ENCODE data around the gene NAGPA. TPM values are rescaled to one million over a fixed set of nuclear protein-coding genes. Genes with fewer than 3 reads are reported as not detected.
A peak's percentile ranks its signal among the peaks of the same experiment; 100 is the strongest.

Gene NAGPA
- total RNA-seq, 1 experiment from 2014 or later, result 12.5 TPM

DNA sequence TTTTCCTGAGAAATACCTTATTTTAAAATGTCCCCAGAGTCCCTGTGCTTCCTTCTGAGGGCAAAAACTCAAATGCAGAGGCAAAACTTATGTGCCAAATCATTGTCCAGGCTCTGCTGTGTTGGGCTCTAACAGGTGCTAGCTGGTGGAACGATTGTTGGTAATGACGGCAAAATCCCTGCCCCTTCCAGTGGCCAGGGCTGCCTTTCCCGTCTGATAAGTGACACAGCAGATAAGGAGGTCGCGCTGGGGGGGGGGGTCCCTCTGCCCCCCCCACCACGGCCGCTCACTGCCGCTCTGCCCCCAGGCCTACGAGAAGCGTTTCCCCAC, 46.5 kb downstream of the NAGPA start (continued):
- TF ChIP-seq, protein P1, sequence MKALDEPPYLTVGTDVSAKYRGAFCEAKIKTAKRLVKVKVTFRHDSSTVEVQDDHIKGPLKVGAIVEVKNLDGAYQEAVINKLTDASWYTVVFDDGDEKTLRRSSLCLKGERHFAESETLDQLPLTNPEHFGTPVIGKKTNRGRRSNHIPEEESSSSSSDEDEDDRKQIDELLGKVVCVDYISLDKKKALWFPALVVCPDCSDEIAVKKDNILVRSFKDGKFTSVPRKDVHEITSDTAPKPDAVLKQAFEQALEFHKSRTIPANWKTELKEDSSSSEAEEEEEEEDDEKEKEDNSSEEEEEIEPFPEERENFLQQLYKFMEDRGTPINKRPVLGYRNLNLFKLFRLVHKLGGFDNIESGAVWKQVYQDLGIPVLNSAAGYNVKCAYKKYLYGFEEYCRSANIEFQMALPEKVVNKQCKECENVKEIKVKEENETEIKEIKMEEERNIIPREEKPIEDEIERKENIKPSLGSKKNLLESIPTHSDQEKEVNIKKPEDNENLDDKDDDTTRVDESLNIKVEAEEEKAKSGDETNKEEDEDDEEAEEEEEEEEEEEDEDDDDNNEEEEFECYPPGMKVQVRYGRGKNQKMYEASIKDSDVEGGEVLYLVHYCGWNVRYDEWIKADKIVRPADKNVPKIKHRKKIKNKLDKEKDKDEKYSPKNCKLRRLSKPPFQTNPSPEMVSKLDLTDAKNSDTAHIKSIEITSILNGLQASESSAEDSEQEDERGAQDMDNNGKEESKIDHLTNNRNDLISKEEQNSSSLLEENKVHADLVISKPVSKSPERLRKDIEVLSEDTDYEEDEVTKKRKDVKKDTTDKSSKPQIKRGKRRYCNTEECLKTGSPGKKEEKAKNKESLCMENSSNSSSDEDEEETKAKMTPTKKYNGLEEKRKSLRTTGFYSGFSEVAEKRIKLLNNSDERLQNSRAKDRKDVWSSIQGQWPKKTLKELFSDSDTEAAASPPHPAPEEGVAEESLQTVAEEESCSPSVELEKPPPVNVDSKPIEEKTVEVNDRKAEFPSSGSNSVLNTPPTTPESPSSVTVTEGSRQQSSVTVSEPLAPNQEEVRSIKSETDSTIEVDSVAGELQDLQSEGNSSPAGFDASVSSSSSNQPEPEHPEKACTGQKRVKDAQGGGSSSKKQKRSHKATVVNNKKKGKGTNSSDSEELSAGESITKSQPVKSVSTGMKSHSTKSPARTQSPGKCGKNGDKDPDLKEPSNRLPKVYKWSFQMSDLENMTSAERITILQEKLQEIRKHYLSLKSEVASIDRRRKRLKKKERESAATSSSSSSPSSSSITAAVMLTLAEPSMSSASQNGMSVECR (CRISPR knock-in tag; IDR thresholded peaks at IDR 0.05; ENCODE audit: borderline replicate concordance), result 0 out of 2 replicates have a peak, but pooled peaks have one; percentile 47
- TF ChIP-seq SOX15 (CRISPR knock-in tag; IDR thresholded peaks at IDR 0.05), result no peak
- TF ChIP-seq, protein P2, sequence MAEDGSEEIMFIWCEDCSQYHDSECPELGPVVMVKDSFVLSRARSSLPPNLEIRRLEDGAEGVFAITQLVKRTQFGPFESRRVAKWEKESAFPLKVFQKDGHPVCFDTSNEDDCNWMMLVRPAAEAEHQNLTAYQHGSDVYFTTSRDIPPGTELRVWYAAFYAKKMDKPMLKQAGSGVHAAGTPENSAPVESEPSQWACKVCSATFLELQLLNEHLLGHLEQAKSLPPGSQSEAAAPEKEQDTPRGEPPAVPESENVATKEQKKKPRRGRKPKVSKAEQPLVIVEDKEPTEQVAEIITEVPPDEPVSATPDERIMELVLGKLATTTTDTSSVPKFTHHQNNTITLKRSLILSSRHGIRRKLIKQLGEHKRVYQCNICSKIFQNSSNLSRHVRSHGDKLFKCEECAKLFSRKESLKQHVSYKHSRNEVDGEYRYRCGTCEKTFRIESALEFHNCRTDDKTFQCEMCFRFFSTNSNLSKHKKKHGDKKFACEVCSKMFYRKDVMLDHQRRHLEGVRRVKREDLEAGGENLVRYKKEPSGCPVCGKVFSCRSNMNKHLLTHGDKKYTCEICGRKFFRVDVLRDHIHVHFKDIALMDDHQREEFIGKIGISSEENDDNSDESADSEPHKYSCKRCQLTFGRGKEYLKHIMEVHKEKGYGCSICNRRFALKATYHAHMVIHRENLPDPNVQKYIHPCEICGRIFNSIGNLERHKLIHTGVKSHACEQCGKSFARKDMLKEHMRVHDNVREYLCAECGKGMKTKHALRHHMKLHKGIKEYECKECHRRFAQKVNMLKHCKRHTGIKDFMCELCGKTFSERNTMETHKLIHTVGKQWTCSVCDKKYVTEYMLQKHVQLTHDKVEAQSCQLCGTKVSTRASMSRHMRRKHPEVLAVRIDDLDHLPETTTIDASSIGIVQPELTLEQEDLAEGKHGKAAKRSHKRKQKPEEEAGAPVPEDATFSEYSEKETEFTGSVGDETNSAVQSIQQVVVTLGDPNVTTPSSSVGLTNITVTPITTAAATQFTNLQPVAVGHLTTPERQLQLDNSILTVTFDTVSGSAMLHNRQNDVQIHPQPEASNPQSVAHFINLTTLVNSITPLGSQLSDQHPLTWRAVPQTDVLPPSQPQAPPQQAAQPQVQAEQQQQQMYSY (CRISPR knock-in tag; IDR thresholded peaks at IDR 0.05), result no peak
- TF ChIP-seq ATF1 (CRISPR knock-in tag; IDR thresholded peaks at IDR 0.05), result no peak
- no peak for TF ChIP-seq GTF2I (CRISPR knock-in tag; conservative IDR thresholded peaks at IDR 0.05)
- no peak for TF ChIP-seq ZNF232 (CRISPR knock-in tag; IDR thresholded peaks at IDR 0.05)
- no peak for TF ChIP-seq GRHL2 (CRISPR knock-in tag; IDR thresholded peaks at IDR 0.05; ENCODE audit: insufficient replicate concordance, severe bottlenecking)
- TF ChIP-seq RORB (CRISPR knock-in tag; IDR thresholded peaks at IDR 0.05), result no peak
- TF ChIP-seq MYBL2 (CRISPR knock-in tag; IDR thresholded peaks at IDR 0.05), result no peak
- no peak for TF ChIP-seq IRF2 (CRISPR knock-in tag; IDR thresholded peaks at IDR 0.05; ENCODE audit: borderline replicate concordance, low read depth)
- TF ChIP-seq FOXK1 (CRISPR knock-in tag; IDR thresholded peaks at IDR 0.05), result no peak

DNA sequence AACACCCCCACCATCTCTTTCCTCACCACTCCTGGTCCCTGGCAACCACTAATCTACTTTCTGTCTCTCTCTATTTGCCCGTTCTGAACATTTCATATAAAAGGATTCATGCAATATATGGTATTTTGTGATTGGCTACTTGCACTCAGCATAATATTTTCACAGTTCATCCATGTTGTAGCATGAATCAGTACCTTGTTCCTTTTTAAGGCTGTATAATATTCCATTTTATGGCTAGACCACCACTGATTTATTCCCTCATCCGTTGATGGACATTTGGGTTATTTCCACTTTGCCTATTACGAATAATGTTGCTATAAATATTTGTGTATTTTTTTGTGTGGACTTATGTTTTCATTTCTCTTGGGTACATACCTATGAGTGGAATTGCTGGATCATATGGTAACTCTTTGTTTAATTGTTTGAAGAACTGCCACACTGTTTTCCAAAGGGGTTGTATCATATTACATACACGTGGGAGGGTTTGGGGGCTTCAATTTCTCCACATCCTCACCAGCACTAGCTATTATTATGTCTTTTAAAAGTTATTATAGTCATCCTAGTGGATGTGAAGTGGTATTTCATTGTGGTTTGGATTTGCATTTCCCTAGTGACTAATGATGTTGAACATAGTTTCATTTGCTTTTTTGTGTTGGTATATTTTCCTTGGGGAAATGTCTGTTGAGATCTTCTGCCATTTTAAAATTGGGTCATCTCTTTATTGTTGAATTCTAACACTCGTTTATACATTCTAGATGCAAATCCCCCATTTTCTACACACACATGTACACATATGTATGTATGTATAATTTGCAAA, 49.4 kb downstream of the NAGPA start:
- Mint-ChIP-seq H3K4me3 (no peak overlapping the region), H3K27ac (no peak overlapping the region), H3K36me3 (no peaks in the 10 kb centered on the region), H3K4me1 (no peaks in the 10 kb centered on the region), H3K9me3 (peaks cover 7% of the 10 kb centered on the region), H3K27me3 (ENCODE audit: low read depth) (peaks cover 37% of the 10 kb centered on the region)
- ChIA-PET CTCF (no interaction called here), POLR2A (interaction anchor here (0.6 kb wide), 1 partner anchor 711 kb away, joined by 3 read pairs; the partner anchor contains the start of gene TFAP4)
- DNase-seq (ENCODE audit: low spot score), result no peak
- ATAC-seq, result no peak
- TF ChIP-seq, protein P3, sequence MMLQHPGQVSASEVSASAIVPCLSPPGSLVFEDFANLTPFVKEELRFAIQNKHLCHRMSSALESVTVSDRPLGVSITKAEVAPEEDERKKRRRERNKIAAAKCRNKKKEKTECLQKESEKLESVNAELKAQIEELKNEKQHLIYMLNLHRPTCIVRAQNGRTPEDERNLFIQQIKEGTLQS (CRISPR knock-in tag; conservative IDR thresholded peaks at IDR 0.05), result no peak
- TF ChIP-seq FOXP1 (CRISPR knock-in tag; IDR thresholded peaks at IDR 0.05; ENCODE audit: borderline replicate concordance) (no peak), ZNF396 (CRISPR knock-in tag; IDR thresholded peaks at IDR 0.05; ENCODE audit: borderline replicate concordance) (no peak), CREB1 (CRISPR knock-in tag; IDR thresholded peaks at IDR 0.05) (no peak), HMGA2 (CRISPR knock-in tag; IDR thresholded peaks at IDR 0.05) (no peak), SOX15 (CRISPR knock-in tag; IDR thresholded peaks at IDR 0.05) (no peak)
- TF ChIP-seq, protein P4, sequence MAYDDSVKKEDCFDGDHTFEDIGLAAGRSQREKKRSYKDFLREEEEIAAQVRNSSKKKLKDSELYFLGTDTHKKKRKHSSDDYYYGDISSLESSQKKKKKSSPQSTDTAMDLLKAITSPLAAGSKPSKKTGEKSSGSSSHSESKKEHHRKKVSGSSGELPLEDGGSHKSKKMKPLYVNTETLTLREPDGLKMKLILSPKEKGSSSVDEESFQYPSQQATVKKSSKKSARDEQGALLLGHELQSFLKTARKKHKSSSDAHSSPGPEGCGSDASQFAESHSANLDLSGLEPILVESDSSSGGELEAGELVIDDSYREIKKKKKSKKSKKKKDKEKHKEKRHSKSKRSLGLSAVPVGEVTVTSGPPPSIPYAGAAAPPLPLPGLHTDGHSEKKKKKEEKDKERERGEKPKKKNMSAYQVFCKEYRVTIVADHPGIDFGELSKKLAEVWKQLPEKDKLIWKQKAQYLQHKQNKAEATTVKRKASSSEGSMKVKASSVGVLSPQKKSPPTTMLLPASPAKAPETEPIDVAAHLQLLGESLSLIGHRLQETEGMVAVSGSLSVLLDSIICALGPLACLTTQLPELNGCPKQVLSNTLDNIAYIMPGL (CRISPR knock-in tag; IDR thresholded peaks at IDR 0.05), result no peak
- TF ChIP-seq, protein P5, sequence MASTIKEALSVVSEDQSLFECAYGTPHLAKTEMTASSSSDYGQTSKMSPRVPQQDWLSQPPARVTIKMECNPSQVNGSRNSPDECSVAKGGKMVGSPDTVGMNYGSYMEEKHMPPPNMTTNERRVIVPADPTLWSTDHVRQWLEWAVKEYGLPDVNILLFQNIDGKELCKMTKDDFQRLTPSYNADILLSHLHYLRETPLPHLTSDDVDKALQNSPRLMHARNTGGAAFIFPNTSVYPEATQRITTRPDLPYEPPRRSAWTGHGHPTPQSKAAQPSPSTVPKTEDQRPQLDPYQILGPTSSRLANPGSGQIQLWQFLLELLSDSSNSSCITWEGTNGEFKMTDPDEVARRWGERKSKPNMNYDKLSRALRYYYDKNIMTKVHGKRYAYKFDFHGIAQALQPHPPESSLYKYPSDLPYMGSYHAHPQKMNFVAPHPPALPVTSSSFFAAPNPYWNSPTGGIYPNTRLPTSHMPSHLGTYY (CRISPR knock-in tag; IDR thresholded peaks at IDR 0.05), result no peak
- TF ChIP-seq, protein P6, sequence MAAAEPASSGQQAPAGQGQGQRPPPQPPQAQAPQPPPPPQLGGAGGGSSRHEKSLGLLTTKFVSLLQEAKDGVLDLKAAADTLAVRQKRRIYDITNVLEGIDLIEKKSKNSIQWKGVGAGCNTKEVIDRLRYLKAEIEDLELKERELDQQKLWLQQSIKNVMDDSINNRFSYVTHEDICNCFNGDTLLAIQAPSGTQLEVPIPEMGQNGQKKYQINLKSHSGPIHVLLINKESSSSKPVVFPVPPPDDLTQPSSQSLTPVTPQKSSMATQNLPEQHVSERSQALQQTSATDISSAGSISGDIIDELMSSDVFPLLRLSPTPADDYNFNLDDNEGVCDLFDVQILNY (CRISPR knock-in tag; IDR thresholded peaks at IDR 0.05), result no peak

Data from WTC11 (cell line).